HepG2 (cell line): ENCODE data around the gene CDC42EP4. TPM values are rescaled to one million over a fixed set of nuclear protein-coding genes. Genes with fewer than 3 reads are reported as not detected.

Experiments used
- BATF2 ChIP-seq: sonication (generic); formaldehyde crosslinking; IDR thresholded peaks from 2 replicates; pipeline ENCODE4 v1.8.0; 2022; ENCODE audit warnings: mild to moderate bottlenecking, missing genetic modification reagents, moderate library complexity
- E2F2 ChIP-seq: sonication (generic); formaldehyde crosslinking; IDR thresholded peaks from 2 replicates; pipeline ENCODE4 v1.4.0; 2020; ENCODE audit warnings: missing genetic modification reagents, borderline replicate concordance
- FOXM1 ChIP-seq: sonication (generic); formaldehyde crosslinking; IDR thresholded peaks from 2 replicates; pipeline ENCODE4 v1.5.0; 2020; ENCODE audit warnings: missing genetic modification reagents
- HDAC1 ChIP-seq: sonication (generic); formaldehyde crosslinking; IDR thresholded peaks from 2 replicates; pipeline ENCODE4 v1.5.1; 2020; ENCODE audit warnings: mild to moderate bottlenecking, missing genetic modification reagents
- KDM5A ChIP-seq: fragments of 200-600 bp; sonication (generic); IDR thresholded peaks from 2 replicates; pipeline ENCODE4 v1.7.0; 2018; ENCODE audit warnings: antibody characterized with exemption, mild to moderate bottlenecking, low read length, borderline replicate concordance
- NAIF1 ChIP-seq: sonication (generic); formaldehyde crosslinking; IDR thresholded peaks from 2 replicates; pipeline ENCODE4 v1.5.0; 2020; ENCODE audit warnings: mild to moderate bottlenecking, missing genetic modification reagents, borderline replicate concordance
- PRPF4 ChIP-seq: fragments of 200-400 bp; formaldehyde crosslinking; IDR thresholded peaks from 2 replicates; pipeline ENCODE4 v1.6.1; 2016; ENCODE audit warnings: low read length, low read depth; ENCODE audit not compliant: poor library complexity, severe bottlenecking
- RERE ChIP-seq: IDR thresholded peaks from 2 replicates; pipeline ENCODE4 v1.6.1; 2016; ENCODE audit warnings: low read depth, missing genetic modification reagents, missing compliant biosample characterization
- RFXAP ChIP-seq: sonication (generic); formaldehyde crosslinking; IDR thresholded peaks from 2 replicates; pipeline ENCODE4 v1.4.0; 2020; ENCODE audit warnings: missing genetic modification reagents, borderline replicate concordance
- SIX4 ChIP-seq: sonication (generic); formaldehyde crosslinking; IDR thresholded peaks from 2 replicates; pipeline ENCODE4 v1.4.0; 2020; ENCODE audit warnings: missing genetic modification reagents
- TBX3 ChIP-seq: fragments of 450-650 bp; IDR thresholded peaks from 2 replicates; pipeline ENCODE4 v1.6.1; 2017; ENCODE audit warnings: antibody characterized with exemption, mild to moderate bottlenecking, inconsistent platforms, borderline replicate concordance
- THRA ChIP-seq: sonication (generic); formaldehyde crosslinking; IDR thresholded peaks from 2 replicates; pipeline ENCODE4 v1.4.0; 2020; ENCODE audit warnings: missing genetic modification reagents, borderline replicate concordance
- ZNF253 ChIP-seq: sonication (generic); formaldehyde crosslinking; IDR thresholded peaks from 2 replicates; pipeline ENCODE4 v1.8.0; 2022; ENCODE audit warnings: mild to moderate bottlenecking, missing genetic modification reagents, borderline replicate concordance
- ZNF446 ChIP-seq: sonication (generic); formaldehyde crosslinking; IDR thresholded peaks from 2 replicates; pipeline ENCODE4 v1.5.0; 2020; ENCODE audit warnings: mild to moderate bottlenecking, missing genetic modification reagents
- ZNF550 ChIP-seq: sonication (generic); formaldehyde crosslinking; IDR thresholded peaks from 2 replicates; pipeline ENCODE4 v1.4.0; 2020; ENCODE audit warnings: mild to moderate bottlenecking, missing genetic modification reagents, borderline replicate concordance
- ZNF607 ChIP-seq: sonication (generic); formaldehyde crosslinking; IDR thresholded peaks from 2 replicates; pipeline ENCODE4 v1.5.1; 2020; ENCODE audit warnings: missing genetic modification reagents, mild to moderate bottlenecking, borderline replicate concordance
- ZNF790 ChIP-seq: sonication (generic); formaldehyde crosslinking; IDR thresholded peaks from 2 replicates; pipeline ENCODE4 v1.8.0; 2022; ENCODE audit warnings: missing genetic modification reagents, mild to moderate bottlenecking, borderline replicate concordance
- polyA plus RNA-seq, 8 experiments: library from polyadenylated mRNA; depleted of rRNA in 3 of 8; stranded (reverse) in 7 of 8; unstranded in 1 of 8; fragments of >200 nt; fragmentation: Illumina TruSeq in 4 of 8; extraction: Trizol in 4 of 8; gene quantifications; 2 replicates each; pipeline versions ENCODE4 v1.2.1 to v1.2.3, GENCODE V29; 2011 to 2016; ENCODE audit warnings: low read depth in 4 of 8, missing spikeins in 1 of 8, mixed read lengths in 1 of 8; ENCODE audit not compliant: insufficient read depth in 1 of 8
- total RNA-seq, 5 experiments: library from RNA; depleted of rRNA; stranded (reverse); fragments of >200 nt; fragmentation: Illumina TruSeq; extraction: Trizol; gene quantifications; 2 replicates each; pipeline ENCODE4 v1.2.3, GENCODE V29; 2016; ENCODE audit warnings: low read depth in 1 of 5

The CDC42EP4 gene
- total and polyA plus RNA-seq, 2 of the 13 experiments (the other 11 are each of a cell fraction or from before 2014, with no cell fraction given), result 19.0 to 54.0 TPM

GRCh38 chr17:73297934-73298861 lies 13.6 kb downstream of the CDC42EP4 start (continued):
- no peak for TF ChIP-seq RERE (CRISPR knock-in tag)
- no peak for TF ChIP-seq KDM5A
- no peak for TF ChIP-seq ZNF607 (CRISPR knock-in tag)
- TF ChIP-seq TBX3, result no peak
- no peak for TF ChIP-seq ZNF550 (CRISPR knock-in tag)
- TF ChIP-seq NAIF1 (CRISPR knock-in tag), result no peak
- peak; percentile 42 for TF ChIP-seq PRPF4
- TF ChIP-seq ZNF253, result no peak
- TF ChIP-seq RFXAP (CRISPR knock-in tag), result no peak
- no peak for TF ChIP-seq FOXM1
- TF ChIP-seq E2F2 (CRISPR knock-in tag), result no peak
- no peak for TF ChIP-seq HDAC1
- TF ChIP-seq SIX4 (CRISPR knock-in tag), result no peak
- TF ChIP-seq THRA (CRISPR knock-in tag), result peak; percentile 95; the same call in 1 of the 2 replicates
- TF ChIP-seq ZNF790, result no peak
- no peak for TF ChIP-seq ZNF446
- no peak for TF ChIP-seq BATF2
